MM.1S (cell line): ENCODE results near the gene ZBTB4.

Experiments
- EZH2 ChIP-seq: fragments of 300-600 bp; sonication (generic); optimal IDR thresholded peaks from 2 replicates; pipeline ENCODE3; 2017; ENCODE audit warnings: low read depth, mild to moderate bottlenecking, antibody characterized with exemption, low read length, mixed read lengths
- TF ChIP-seq, protein P1 (sequence below): fragments of 300-600 bp; sonication (generic); IDR thresholded peaks from 2 replicates; pipeline ENCODE4 v1.5.1; 2016; ENCODE audit warnings: antibody characterized with exemption, low read length, mixed read lengths

DNA sequence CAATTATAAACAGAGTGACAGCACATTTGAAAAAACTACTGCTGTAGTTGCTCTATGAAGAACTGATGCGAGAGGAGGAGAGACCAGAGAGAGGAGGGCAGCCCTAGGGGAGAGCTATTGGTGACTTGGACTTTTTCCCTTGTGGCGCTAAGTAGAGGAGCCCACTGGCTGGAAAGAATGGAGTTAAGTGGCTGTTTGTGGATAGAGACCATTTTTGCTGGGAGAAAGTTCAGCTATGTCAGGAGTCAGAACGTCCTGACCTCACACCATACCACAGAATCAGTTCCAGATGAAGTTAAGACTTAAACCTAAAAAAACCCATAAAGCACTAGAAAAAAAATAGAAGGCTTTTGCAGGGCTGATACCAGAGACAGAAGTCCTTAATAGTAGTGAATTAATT is 6.8 kb upstream of the ZBTB4 start:
- TF ChIP-seq, protein P1, sequence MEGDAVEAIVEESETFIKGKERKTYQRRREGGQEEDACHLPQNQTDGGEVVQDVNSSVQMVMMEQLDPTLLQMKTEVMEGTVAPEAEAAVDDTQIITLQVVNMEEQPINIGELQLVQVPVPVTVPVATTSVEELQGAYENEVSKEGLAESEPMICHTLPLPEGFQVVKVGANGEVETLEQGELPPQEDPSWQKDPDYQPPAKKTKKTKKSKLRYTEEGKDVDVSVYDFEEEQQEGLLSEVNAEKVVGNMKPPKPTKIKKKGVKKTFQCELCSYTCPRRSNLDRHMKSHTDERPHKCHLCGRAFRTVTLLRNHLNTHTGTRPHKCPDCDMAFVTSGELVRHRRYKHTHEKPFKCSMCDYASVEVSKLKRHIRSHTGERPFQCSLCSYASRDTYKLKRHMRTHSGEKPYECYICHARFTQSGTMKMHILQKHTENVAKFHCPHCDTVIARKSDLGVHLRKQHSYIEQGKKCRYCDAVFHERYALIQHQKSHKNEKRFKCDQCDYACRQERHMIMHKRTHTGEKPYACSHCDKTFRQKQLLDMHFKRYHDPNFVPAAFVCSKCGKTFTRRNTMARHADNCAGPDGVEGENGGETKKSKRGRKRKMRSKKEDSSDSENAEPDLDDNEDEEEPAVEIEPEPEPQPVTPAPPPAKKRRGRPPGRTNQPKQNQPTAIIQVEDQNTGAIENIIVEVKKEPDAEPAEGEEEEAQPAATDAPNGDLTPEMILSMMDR = no peak
- no peak for TF ChIP-seq EZH2
